ENCODE measurements around the gene ADCY10.
"Not testable (repeated sequence)": the region's sequence is repeated elsewhere in the genome, so short reads cannot be mapped to it uniquely, and the experiment has no call there.

The ADCY10 gene

GRCh38 chr1:167927046-167927754 is 13.3 kb upstream of the ADCY10 start:
- DNase-seq = no peak

GRCh38 chr1:167926486-167926997 is 12.6 kb upstream of the ADCY10 start:
- no peak for DNase-seq

GRCh38 chr1:167924543-167925231 is 10.8 kb upstream of the ADCY10 start:
- DNase-seq = no peak

GRCh38 chr1:167924102-167924501 is 10.2 kb upstream of the ADCY10 start:
- no peak for DNase-seq

GRCh38 chr1:167923324-167924056 is 9.6 kb upstream of the ADCY10 start:
- DNase-seq = no peak

GRCh38 chr1:167922611-167923074 is 8.7 kb upstream of the ADCY10 start:
- no peak for DNase-seq

GRCh38 chr1:167922023-167922422 is 8.1 kb upstream of the ADCY10 start:
- no peak for DNase-seq

- no peak for DNase-seq
Observed at GRCh38 chr1:167916766-167917511, 3.0 kb upstream of the ADCY10 start.

GRCh38 chr1:167915569-167915968 is 1.6 kb upstream of the ADCY10 start:
- no peak for DNase-seq

GRCh38 chr1:167912294-167912693 is 1.6 kb downstream of the ADCY10 start:
- no peak for DNase-seq

- no peak for DNase-seq
Observed at GRCh38 chr1:167911413-167911812, 2.5 kb downstream of the ADCY10 start.

- DNase-seq = no peak
Observed at GRCh38 chr1:167910530-167910929, 3.4 kb downstream of the ADCY10 start.

GRCh38 chr1:167909691-167910180 is 4.2 kb downstream of the ADCY10 start:
- DNase-seq = peak; percentile 54

- peak; percentile 97 for DNase-seq
Observed at GRCh38 chr1:167905671-167906070, 8.3 kb downstream of the ADCY10 start.

- peak; percentile 96 for DNase-seq
Observed at GRCh38 chr1:167905182-167905581, 8.8 kb downstream of the ADCY10 start.

- peak; percentile 62 for DNase-seq
Observed at GRCh38 chr1:167904652-167905130, 9.2 kb downstream of the ADCY10 start.

GRCh38 chr1:167900907-167901306 is 13.0 kb downstream of the ADCY10 start:
- DNase-seq = no peak

GRCh38 chr1:167899253-167899681 is 14.7 kb downstream of the ADCY10 start:
- no peak for DNase-seq

- no peak for DNase-seq
Observed at GRCh38 chr1:167898578-167899222, 15.2 kb downstream of the ADCY10 start.

- peak; percentile 16 for DNase-seq
Observed at GRCh38 chr1:167893798-167894197, 20.1 kb downstream of the ADCY10 start.

- no peak for DNase-seq
Observed at GRCh38 chr1:167890400-167890799, 23.5 kb downstream of the ADCY10 start.

- not testable (repeated sequence) for DNase-seq
Observed at GRCh38 chr1:167887187-167887586, 26.7 kb downstream of the ADCY10 start.

Measured in GF-D8 (cell line).